ENCODE data around the gene SLC9A9.

DNA sequence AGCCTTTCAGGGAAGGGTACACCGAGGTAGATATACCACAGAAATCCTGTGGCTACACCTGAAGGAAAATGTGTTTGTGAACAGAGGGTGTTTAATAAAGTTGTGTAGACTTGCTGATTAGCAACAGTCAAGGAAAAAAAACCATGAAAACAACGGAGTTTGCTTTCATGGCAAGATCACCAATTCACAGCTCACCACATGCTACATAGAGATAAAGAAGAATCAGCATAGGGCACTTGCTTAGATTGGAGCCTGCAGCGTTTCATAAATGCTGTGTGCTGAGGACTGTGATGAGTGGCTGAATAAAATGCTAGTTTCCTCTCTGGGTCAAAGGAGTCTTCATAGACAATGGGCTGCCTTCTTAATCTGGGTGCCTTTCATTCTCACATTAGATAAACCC lies 257.6 kb downstream of the SLC9A9 start:
- no peak for TF ChIP-seq HDAC2 (IDR thresholded peaks at IDR 0.05; ENCODE audit: borderline replicate concordance in 1 of 2, low read depth in 2 of 2, low read length in 2 of 2)
- TF ChIP-seq, protein P1, sequence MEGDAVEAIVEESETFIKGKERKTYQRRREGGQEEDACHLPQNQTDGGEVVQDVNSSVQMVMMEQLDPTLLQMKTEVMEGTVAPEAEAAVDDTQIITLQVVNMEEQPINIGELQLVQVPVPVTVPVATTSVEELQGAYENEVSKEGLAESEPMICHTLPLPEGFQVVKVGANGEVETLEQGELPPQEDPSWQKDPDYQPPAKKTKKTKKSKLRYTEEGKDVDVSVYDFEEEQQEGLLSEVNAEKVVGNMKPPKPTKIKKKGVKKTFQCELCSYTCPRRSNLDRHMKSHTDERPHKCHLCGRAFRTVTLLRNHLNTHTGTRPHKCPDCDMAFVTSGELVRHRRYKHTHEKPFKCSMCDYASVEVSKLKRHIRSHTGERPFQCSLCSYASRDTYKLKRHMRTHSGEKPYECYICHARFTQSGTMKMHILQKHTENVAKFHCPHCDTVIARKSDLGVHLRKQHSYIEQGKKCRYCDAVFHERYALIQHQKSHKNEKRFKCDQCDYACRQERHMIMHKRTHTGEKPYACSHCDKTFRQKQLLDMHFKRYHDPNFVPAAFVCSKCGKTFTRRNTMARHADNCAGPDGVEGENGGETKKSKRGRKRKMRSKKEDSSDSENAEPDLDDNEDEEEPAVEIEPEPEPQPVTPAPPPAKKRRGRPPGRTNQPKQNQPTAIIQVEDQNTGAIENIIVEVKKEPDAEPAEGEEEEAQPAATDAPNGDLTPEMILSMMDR (IDR thresholded peaks at IDR 0.05; ENCODE audit: control extremely low read depth in 1 of 3, insufficient read depth in 1 of 3, low read depth in 1 of 3, low read length in 3 of 3): no peak
- TF ChIP-seq SAP30 (IDR thresholded peaks at IDR 0.05; ENCODE audit: insufficient read depth, insufficient replicate concordance, low read length): no peak
- TF ChIP-seq TAF1 (IDR thresholded peaks at IDR 0.05; ENCODE audit: low read depth, low read length): no peak
- TF ChIP-seq EZH2 (IDR thresholded peaks at IDR 0.05; ENCODE audit: low read depth, low read length, severe bottlenecking): no peak
- TF ChIP-seq EP300 (IDR thresholded peaks at IDR 0.05; ENCODE audit: borderline replicate concordance in 1 of 2, low read depth in 2 of 2, low read length in 2 of 2): no peak
- TF ChIP-seq RAD21 (IDR thresholded peaks at IDR 0.05 in 1 of 2, conservative IDR thresholded peaks at IDR 0.05 in 1 of 2; ENCODE audit: low read depth in 2 of 2, low read length in 2 of 2): no peak
- TF ChIP-seq GTF2F1 (IDR thresholded peaks at IDR 0.05; ENCODE audit: borderline replicate concordance, low read depth, low read length): no peak
- TF ChIP-seq YY1 (IDR thresholded peaks at IDR 0.05; ENCODE audit: low read depth, low read length): no peak
- TF ChIP-seq JUN (IDR thresholded peaks at IDR 0.05; ENCODE audit: low read depth, low read length): no peak
- TF ChIP-seq POLR2AphosphoS5 (IDR thresholded peaks at IDR 0.05; ENCODE audit: low read depth, low read length): no peak
